A549 (cell line): Measurements from ENCODE around the gene FGF8.

Experiments
- CEBPB ChIP-seq, 2 experiments: fragments of >200 bp in 1 of 2; sonication (Bioruptor Twin) in 1 of 2; formaldehyde crosslinking in 1 of 2; IDR thresholded peaks; 2 replicates each; pipeline ENCODE4 v1.6.1; 2012 to 2016
- EP300 ChIP-seq, 2 experiments: fragments of >200 bp; sonication (Bioruptor Twin); formaldehyde crosslinking; IDR thresholded peaks; 2 replicates in 1 of 2; 3 replicates in 1 of 2; pipeline ENCODE4 v1.6.1; 2016 to 2017
- JUNB ChIP-seq: fragments of >200 bp; sonication (Bioruptor Twin); formaldehyde crosslinking; IDR thresholded peaks from 2 replicates; pipeline ENCODE4 v1.6.1; 2016
- KDM5A ChIP-seq: fragments of 200-600 bp; sonication (generic); IDR thresholded peaks from 2 replicates; pipeline ENCODE4 v1.6.1; 2016; ENCODE audit warnings: antibody characterized with exemption, mild to moderate bottlenecking
- PHF8 ChIP-seq: fragments of 200-600 bp; sonication (generic); IDR thresholded peaks from 2 replicates; pipeline ENCODE4 v1.6.1; 2016; ENCODE audit warnings: low read depth, mild to moderate bottlenecking, antibody characterized with exemption, moderate library complexity, borderline replicate concordance
- POLR2A ChIP-seq: IDR thresholded peaks from 2 replicates; pipeline ENCODE4 v1.6.1; 2012; ENCODE audit warnings: mild to moderate bottlenecking, low read length
- RFX5 ChIP-seq: fragments of 450-650 bp; IDR thresholded peaks from 2 replicates; pipeline ENCODE4 v1.7.1; 2014; ENCODE audit warnings: antibody characterized with exemption, mild to moderate bottlenecking, moderate library complexity
- SREBF2 ChIP-seq: fragments of 450-650 bp; IDR thresholded peaks from 2 replicates; pipeline ENCODE4 v1.6.1; 2014; ENCODE audit warnings: mild to moderate bottlenecking, moderate library complexity
- TF ChIP-seq, protein P1 (sequence below): fragments of >200 bp; sonication (Bioruptor Twin); formaldehyde crosslinking; IDR thresholded peaks from 3 replicates; pipeline ENCODE4 v1.5.1; 2016

- no peak for TF ChIP-seq RFX5
- no peak for TF ChIP-seq JUNB
- no peak; the same call in 1 of the 2 replicates for TF ChIP-seq KDM5A
- TF ChIP-seq, protein P1, sequence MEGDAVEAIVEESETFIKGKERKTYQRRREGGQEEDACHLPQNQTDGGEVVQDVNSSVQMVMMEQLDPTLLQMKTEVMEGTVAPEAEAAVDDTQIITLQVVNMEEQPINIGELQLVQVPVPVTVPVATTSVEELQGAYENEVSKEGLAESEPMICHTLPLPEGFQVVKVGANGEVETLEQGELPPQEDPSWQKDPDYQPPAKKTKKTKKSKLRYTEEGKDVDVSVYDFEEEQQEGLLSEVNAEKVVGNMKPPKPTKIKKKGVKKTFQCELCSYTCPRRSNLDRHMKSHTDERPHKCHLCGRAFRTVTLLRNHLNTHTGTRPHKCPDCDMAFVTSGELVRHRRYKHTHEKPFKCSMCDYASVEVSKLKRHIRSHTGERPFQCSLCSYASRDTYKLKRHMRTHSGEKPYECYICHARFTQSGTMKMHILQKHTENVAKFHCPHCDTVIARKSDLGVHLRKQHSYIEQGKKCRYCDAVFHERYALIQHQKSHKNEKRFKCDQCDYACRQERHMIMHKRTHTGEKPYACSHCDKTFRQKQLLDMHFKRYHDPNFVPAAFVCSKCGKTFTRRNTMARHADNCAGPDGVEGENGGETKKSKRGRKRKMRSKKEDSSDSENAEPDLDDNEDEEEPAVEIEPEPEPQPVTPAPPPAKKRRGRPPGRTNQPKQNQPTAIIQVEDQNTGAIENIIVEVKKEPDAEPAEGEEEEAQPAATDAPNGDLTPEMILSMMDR = no peak
- TF ChIP-seq POLR2A = no peak; the same call in 1 of the 2 replicates
- TF ChIP-seq CEBPB (IDR thresholded peaks at IDR 0.05) = no peak
- TF ChIP-seq SREBF2 = no peak
- no peak; the same call in 1 of the 2 replicates for TF ChIP-seq PHF8
- no peak for TF ChIP-seq EP300 (IDR thresholded peaks at IDR 0.05)
Measured at GRCh38 chr10:101817337-101818118, 41.6 kb upstream of the FGF8 start.
